Hepatocyte (in vitro differentiated cells): ENCODE results near the gene CAPN8.

Experiments
- CTCF ChIP-seq: fragments of 200-600 bp; sonication (generic); IDR thresholded peaks from 2 replicates; pipeline ENCODE4 v1.5.1; 2016; ENCODE audit warnings: antibody characterized with exemption, mild to moderate bottlenecking; ENCODE audit not compliant: poor library complexity
- EZH2 ChIP-seq: fragments of 200-600 bp; sonication (generic); IDR thresholded peaks from 2 replicates; pipeline ENCODE4 v1.6.1; 2016; ENCODE audit warnings: antibody characterized with exemption, mild to moderate bottlenecking, borderline replicate concordance

- TF ChIP-seq CTCF (no peak), EZH2 (no peak)
Observed at GRCh38 chr1:223513309-223513708, 152.2 kb downstream of the CAPN8 start.
